HFFc6 (cell line): ENCODE data around the gene ZSCAN20. TPM values are rescaled to one million over a fixed set of nuclear protein-coding genes. Genes with fewer than 3 reads are reported as not detected.

Source experiments
- DNase-seq: peaks from one replicate; pipeline ENCODE4 v3.0.0-alpha.2; 2018
- H3K27ac Mint-ChIP-seq: 2 replicates; pipeline ENCODE4 v1.8.0; 2020; ENCODE audit warnings: mild to moderate bottlenecking, mixed read lengths
- H3K27me3 Mint-ChIP-seq: 2 replicates; pipeline ENCODE4 v1.8.0; 2021; ENCODE audit warnings: mild to moderate bottlenecking, moderate library complexity, mixed read lengths; ENCODE audit not compliant: insufficient read depth
- H3K36me3 Mint-ChIP-seq: 2 replicates; pipeline ENCODE4 v1.8.0; 2021; ENCODE audit warnings: low read depth, mixed read lengths
- H3K4me1 Mint-ChIP-seq: 2 replicates; pipeline ENCODE4 v1.8.0; 2020; ENCODE audit warnings: low read depth, mixed read lengths
- H3K4me3 Mint-ChIP-seq: 2 replicates; pipeline ENCODE4 v1.8.0; 2020; ENCODE audit warnings: mild to moderate bottlenecking, moderate library complexity, mixed read lengths
- H3K9me3 Mint-ChIP-seq: 2 replicates; pipeline ENCODE4 v1.8.0; 2020; ENCODE audit warnings: mild to moderate bottlenecking, mixed read lengths
- CTCF ChIP-seq: fragments of 200-600 bp; sonication (generic); IDR thresholded peaks from 2 replicates; pipeline ENCODE4 v1.5.0; 2021; ENCODE audit warnings: antibody characterized with exemption, mild to moderate bottlenecking
- total RNA-seq, 6 experiments: library from RNA; stranded (reverse); fragmentation: NEBNext Ultra II Directional; extraction: Animal tissue kit (Norgen Biotek cat#: 25700); gene quantifications; 2 replicates in 1 of 6; 3 replicates in 5 of 6; pipeline ENCODE4 v1.2.3, GENCODE V29; 2021

The ZSCAN20 gene
- total RNA-seq, 6 experiments from 2014 or later = 5.0 to 6.2 (median 5.6) TPM

- no peak for DNase-seq
- no peaks in the 10 kb centered on the region for H3K4me1 Mint-ChIP-seq
- no peak overlapping the region for H3K27ac Mint-ChIP-seq
- no peaks in the 10 kb centered on the region for H3K9me3 Mint-ChIP-seq
- TF ChIP-seq CTCF = no peak
- H3K36me3 Mint-ChIP-seq = no peaks in the 10 kb centered on the region
- H3K4me3 Mint-ChIP-seq = no peak overlapping the region
- H3K27me3 Mint-ChIP-seq = peaks cover 14% of the 10 kb centered on the region
Measured at GRCh38 chr1:33515112-33515511, 42.7 kb downstream of the ZSCAN20 start.

- no peak for DNase-seq
- no peaks in the 10 kb centered on the region for H3K4me1 Mint-ChIP-seq
- no peaks in the 10 kb centered on the region for H3K9me3 Mint-ChIP-seq
- TF ChIP-seq CTCF = no peak
- H3K27ac Mint-ChIP-seq = no peak overlapping the region
- H3K4me3 Mint-ChIP-seq = no peak overlapping the region
- peaks cover 10% of the 10 kb centered on the region for H3K27me3 Mint-ChIP-seq
- H3K36me3 Mint-ChIP-seq = no peaks in the 10 kb centered on the region
Measured at GRCh38 chr1:33515607-33516006, 43.2 kb downstream of the ZSCAN20 start.

GRCh38 chr1:33516428-33516827 lies 44.0 kb downstream of the ZSCAN20 start:
- no peak for DNase-seq

GRCh38 chr1:33516891-33517567 lies 44.6 kb downstream of the ZSCAN20 start:
- no peak for DNase-seq
- no peak overlapping the region for H3K27ac Mint-ChIP-seq
- H3K4me3 Mint-ChIP-seq = no peak overlapping the region
- H3K4me1 Mint-ChIP-seq = no peaks in the 10 kb centered on the region
- no peak for TF ChIP-seq CTCF
- H3K9me3 Mint-ChIP-seq = no peaks in the 10 kb centered on the region
- peaks cover 8% of the 10 kb centered on the region for H3K27me3 Mint-ChIP-seq
- no peaks in the 10 kb centered on the region for H3K36me3 Mint-ChIP-seq

More at GRCh38 chr1:33516428-33516827, 44.0 kb downstream of the ZSCAN20 start:
- Mint-ChIP-seq H3K36me3 (no peaks in the 10 kb centered on the region), H3K4me3 (no peak overlapping the region), H3K9me3 (no peaks in the 10 kb centered on the region), H3K27me3 (peaks cover 8% of the 10 kb centered on the region), H3K27ac (no peak overlapping the region), H3K4me1 (no peaks in the 10 kb centered on the region)
- TF ChIP-seq CTCF = no peak

- DNase-seq = no peak
- Mint-ChIP-seq H3K4me1 (no peaks in the 10 kb centered on the region), H3K27ac (no peak overlapping the region), H3K9me3 (no peaks in the 10 kb centered on the region), H3K36me3 (no peaks in the 10 kb centered on the region), H3K4me3 (no peak overlapping the region), H3K27me3 (peaks cover 10% of the 10 kb centered on the region)
- TF ChIP-seq CTCF = no peak
Measured at GRCh38 chr1:33517596-33518250, 45.3 kb downstream of the ZSCAN20 start.
